KMS-11 (cell line): Measurements from ENCODE around the gene FHAD1.

ENCODE experiments used
- H2AFZ ChIP-seq: fragments of 200-600 bp; sonication (generic); 2 replicates; pipeline ENCODE4 v1.6.1; 2016; ENCODE audit warnings: antibody characterized with exemption, mixed run types, low read depth
- H3K27ac ChIP-seq: fragments of 200-600 bp; sonication (generic); 2 replicates; pipeline ENCODE4 v1.6.1; 2016; ENCODE audit warnings: mild to moderate bottlenecking, mixed run types
- H3K27me3 ChIP-seq: fragments of 200-600 bp; sonication (generic); 2 replicates; pipeline ENCODE4 v1.6.1; 2017; ENCODE audit warnings: mild to moderate bottlenecking, low read depth, mixed run types, moderate library complexity; ENCODE audit not compliant: insufficient read depth
- H3K36me3 ChIP-seq: fragments of 200-600 bp; sonication (generic); 2 replicates; pipeline ENCODE4 v1.6.1; 2017; ENCODE audit warnings: mild to moderate bottlenecking, mixed run types; ENCODE audit not compliant: insufficient read depth
- H3K4me1 ChIP-seq: fragments of 200-600 bp; sonication (generic); 2 replicates; pipeline ENCODE4 v1.6.1; 2016; ENCODE audit warnings: mild to moderate bottlenecking, low read depth, mixed run types; ENCODE audit not compliant: poor library complexity, severe bottlenecking
- H3K4me2 ChIP-seq: fragments of 200-600 bp; sonication (generic); 2 replicates; pipeline ENCODE4 v1.7.0; 2016; ENCODE audit warnings: mild to moderate bottlenecking, mixed run types
- H3K4me3 ChIP-seq: fragments of 200-600 bp; sonication (generic); IDR thresholded peaks from 2 replicates; pipeline ENCODE4 v1.6.1; 2017; ENCODE audit warnings: low read depth, low read length, mixed read lengths; ENCODE audit not compliant: insufficient read depth
- H3K79me2 ChIP-seq: fragments of 200-600 bp; sonication (generic); 2 replicates; pipeline ENCODE4 v1.6.1; 2016; ENCODE audit warnings: low read depth, mixed run types; ENCODE audit not compliant: insufficient read depth
- H3K9ac ChIP-seq: fragments of 200-600 bp; sonication (generic); 2 replicates; pipeline ENCODE4 v1.6.1; 2016; ENCODE audit warnings: mild to moderate bottlenecking, mixed run types
- H4K20me1 ChIP-seq: fragments of 200-600 bp; sonication (generic); 2 replicates; pipeline ENCODE4 v1.6.1; 2016; ENCODE audit warnings: mild to moderate bottlenecking, mixed run types; ENCODE audit not compliant: insufficient read depth
- TF ChIP-seq, protein P1 (sequence below): fragments of 200-600 bp; sonication (generic); conservative IDR thresholded peaks from 2 replicates; pipeline ENCODE4 v1.6.1; 2017; ENCODE audit warnings: low read depth, mild to moderate bottlenecking, antibody characterized with exemption, low read length, moderate library complexity, mixed read lengths

FHAD1 gene

DNA sequence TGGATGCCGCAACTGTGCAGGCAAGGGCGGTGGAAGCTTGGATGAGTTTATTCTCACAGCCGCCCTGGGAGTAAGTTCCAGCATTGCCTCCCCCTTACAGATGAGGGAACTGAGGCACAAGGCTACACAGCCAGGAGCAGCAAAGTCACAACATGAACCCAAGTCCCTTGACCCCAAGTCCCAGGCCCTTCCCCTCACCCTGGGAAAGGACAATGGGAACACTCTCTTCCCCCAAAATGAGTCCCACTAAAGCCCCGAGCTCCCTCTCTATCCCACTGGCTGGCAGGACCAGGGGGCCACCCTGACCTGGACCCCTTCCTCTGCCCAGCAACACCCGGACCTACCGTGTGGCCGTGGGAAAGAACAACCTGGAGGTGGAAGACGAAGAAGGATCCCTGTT, 195.1 kb downstream of the FHAD1 start:
- no peak overlapping the region for H2AFZ ChIP-seq

DNA sequence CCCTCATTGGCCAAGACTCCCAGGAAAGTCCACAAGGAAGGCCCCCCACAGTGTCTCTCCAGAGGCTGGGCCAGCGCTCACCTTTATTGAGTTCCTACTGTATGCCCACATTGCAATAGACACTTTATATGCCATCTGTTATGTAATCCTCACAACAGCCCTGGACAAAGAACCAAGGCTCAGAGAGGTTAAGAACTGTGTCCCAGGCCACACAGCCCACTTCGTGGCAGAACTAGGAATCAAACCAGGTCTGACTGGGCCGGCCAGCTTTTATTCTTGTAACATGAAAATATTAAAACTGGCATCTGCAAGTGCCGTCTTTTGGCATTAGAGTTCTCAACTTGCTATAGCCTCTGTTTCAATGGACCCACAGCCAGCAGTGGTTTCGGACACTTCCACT, 195.7 kb downstream of the FHAD1 start:
- H3K27ac ChIP-seq = no peak overlapping the region

More for the DNA sequence above, 195.1 kb downstream of the FHAD1 start:
- Histone ChIP-seq H3K36me3 (no peaks in the 10 kb centered on the region), H3K4me2 (no peak overlapping the region), H4K20me1 (no peaks in the 10 kb centered on the region), H3K9ac (no peak overlapping the region), H3K79me2 (no peaks in the 10 kb centered on the region), H3K4me3 (no peak overlapping the region), H3K4me1 (no peaks in the 10 kb centered on the region), H3K27ac (no peak overlapping the region), H3K27me3 (no peaks in the 10 kb centered on the region)
- TF ChIP-seq, protein P1, sequence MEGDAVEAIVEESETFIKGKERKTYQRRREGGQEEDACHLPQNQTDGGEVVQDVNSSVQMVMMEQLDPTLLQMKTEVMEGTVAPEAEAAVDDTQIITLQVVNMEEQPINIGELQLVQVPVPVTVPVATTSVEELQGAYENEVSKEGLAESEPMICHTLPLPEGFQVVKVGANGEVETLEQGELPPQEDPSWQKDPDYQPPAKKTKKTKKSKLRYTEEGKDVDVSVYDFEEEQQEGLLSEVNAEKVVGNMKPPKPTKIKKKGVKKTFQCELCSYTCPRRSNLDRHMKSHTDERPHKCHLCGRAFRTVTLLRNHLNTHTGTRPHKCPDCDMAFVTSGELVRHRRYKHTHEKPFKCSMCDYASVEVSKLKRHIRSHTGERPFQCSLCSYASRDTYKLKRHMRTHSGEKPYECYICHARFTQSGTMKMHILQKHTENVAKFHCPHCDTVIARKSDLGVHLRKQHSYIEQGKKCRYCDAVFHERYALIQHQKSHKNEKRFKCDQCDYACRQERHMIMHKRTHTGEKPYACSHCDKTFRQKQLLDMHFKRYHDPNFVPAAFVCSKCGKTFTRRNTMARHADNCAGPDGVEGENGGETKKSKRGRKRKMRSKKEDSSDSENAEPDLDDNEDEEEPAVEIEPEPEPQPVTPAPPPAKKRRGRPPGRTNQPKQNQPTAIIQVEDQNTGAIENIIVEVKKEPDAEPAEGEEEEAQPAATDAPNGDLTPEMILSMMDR = no peak

DNA sequence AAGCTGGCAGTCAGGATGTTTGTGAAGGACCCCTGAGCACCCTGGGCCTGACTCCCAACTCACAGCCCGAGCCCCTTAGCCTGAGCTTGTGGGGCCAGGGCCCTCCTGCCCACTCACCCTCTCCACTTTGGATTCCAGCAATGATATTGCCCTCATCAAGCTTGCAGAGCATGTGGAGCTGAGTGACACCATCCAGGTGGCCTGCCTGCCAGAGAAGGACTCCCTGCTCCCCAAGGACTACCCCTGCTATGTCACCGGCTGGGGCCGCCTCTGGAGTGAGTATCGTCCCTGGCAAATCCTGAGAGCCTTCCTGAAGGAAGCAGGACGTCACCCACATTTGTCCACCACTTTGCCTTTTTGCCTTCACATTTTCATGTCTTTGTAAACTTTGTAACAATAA, 196.3 kb downstream of the FHAD1 start:
- Histone ChIP-seq H3K4me3 (no peak overlapping the region), H3K27me3 (no peaks in the 10 kb centered on the region), H3K36me3 (no peaks in the 10 kb centered on the region), H2AFZ (no peak overlapping the region), H4K20me1 (no peaks in the 10 kb centered on the region), H3K4me2 (no peak overlapping the region), H3K27ac (no peak overlapping the region), H3K9ac (no peak overlapping the region), H3K4me1 (no peaks in the 10 kb centered on the region), H3K79me2 (no peaks in the 10 kb centered on the region)
- TF ChIP-seq, protein P1 = no peak

More for the DNA sequence above, 195.7 kb downstream of the FHAD1 start:
- Histone ChIP-seq H3K4me1 (no peaks in the 10 kb centered on the region), H3K79me2 (no peaks in the 10 kb centered on the region), H2AFZ (no peak overlapping the region), H3K9ac (no peak overlapping the region), H3K4me2 (no peak overlapping the region), H4K20me1 (no peaks in the 10 kb centered on the region), H3K27me3 (no peaks in the 10 kb centered on the region), H3K36me3 (no peaks in the 10 kb centered on the region), H3K4me3 (no peak overlapping the region)
- TF ChIP-seq, protein P1 = no peak

GRCh38 chr1:15444468-15445389, 197.7 kb downstream of the FHAD1 start:
- H4K20me1 ChIP-seq = no peaks in the 10 kb centered on the region
- no peaks in the 10 kb centered on the region for H3K27me3 ChIP-seq
- no peak overlapping the region for H3K9ac ChIP-seq
- H3K36me3 ChIP-seq = no peaks in the 10 kb centered on the region
- no peak overlapping the region for H3K27ac ChIP-seq
- no peak overlapping the region for H3K4me2 ChIP-seq
- no peaks in the 10 kb centered on the region for H3K4me1 ChIP-seq
- TF ChIP-seq, protein P1 = no peak
- no peak overlapping the region for H3K4me3 ChIP-seq
- H3K79me2 ChIP-seq = no peaks in the 10 kb centered on the region
- no peak overlapping the region for H2AFZ ChIP-seq
